ENCODE measurements around the gene HIRIP3. TPM values are rescaled to one million over a fixed set of nuclear protein-coding genes. Genes with fewer than 3 reads are reported as not detected.

HIRIP3 gene
- total RNA-seq, 4 donors from 2014 or later: 11.9 to 15.3 (median 14.2) TPM

GRCh38 chr16:30010844-30011713 is 15.7 kb upstream of the HIRIP3 start, which contains the start of gene DOC2A:
TSS of gene DOC2A (minus strand) at chr16:30011027. CDS start at chr16:30010222, 805 bp downstream.
- TF ChIP-seq CTCF (IDR thresholded peaks at IDR 0.05; ENCODE audit: low read depth): no peak

GRCh38 chr16:30009990-30010843 is 14.8 kb upstream of the HIRIP3 start:
- no peak for TF ChIP-seq CTCF (IDR thresholded peaks at IDR 0.05; ENCODE audit: low read depth)

- no peak for TF ChIP-seq CTCF (IDR thresholded peaks at IDR 0.05; ENCODE audit: low read depth)
These were observed 13.9 kb upstream of the HIRIP3 start for GRCh38 chr16:30009085-30009862.

- no peak for TF ChIP-seq CTCF (IDR thresholded peaks at IDR 0.05; ENCODE audit: low read depth)
These were observed 12.0 kb upstream of the HIRIP3 start for GRCh38 chr16:30007378-30007895.

- TF ChIP-seq CTCF (IDR thresholded peaks at IDR 0.05; ENCODE audit: low read depth): no peak
These were observed 11.4 kb upstream of the HIRIP3 start for GRCh38 chr16:30006659-30007377.

- no peak for TF ChIP-seq CTCF (IDR thresholded peaks at IDR 0.05; ENCODE audit: low read depth)
These were observed 10.7 kb upstream of the HIRIP3 start for GRCh38 chr16:30006095-30006473.

Data from subcutaneous adipose tissue (tissue), 4 donors.